Stimulated activated CD4-positive, alpha-beta T cell treated with anti-CD3 and anti-CD28 coated beads, Interleukin-4, amount 100 ng/mL, for 24 hours (primary cell): ENCODE results near the gene RABGAP1L.
"Not testable (repeated sequence)": the region's sequence is repeated elsewhere in the genome, so short reads cannot be mapped to it uniquely, and the experiment has no call there.

Source experiments
- DNase-seq: peaks from one replicate; pipeline ENCODE4 v3.0.0-alpha.2; 2020

The RABGAP1L gene

DNA sequence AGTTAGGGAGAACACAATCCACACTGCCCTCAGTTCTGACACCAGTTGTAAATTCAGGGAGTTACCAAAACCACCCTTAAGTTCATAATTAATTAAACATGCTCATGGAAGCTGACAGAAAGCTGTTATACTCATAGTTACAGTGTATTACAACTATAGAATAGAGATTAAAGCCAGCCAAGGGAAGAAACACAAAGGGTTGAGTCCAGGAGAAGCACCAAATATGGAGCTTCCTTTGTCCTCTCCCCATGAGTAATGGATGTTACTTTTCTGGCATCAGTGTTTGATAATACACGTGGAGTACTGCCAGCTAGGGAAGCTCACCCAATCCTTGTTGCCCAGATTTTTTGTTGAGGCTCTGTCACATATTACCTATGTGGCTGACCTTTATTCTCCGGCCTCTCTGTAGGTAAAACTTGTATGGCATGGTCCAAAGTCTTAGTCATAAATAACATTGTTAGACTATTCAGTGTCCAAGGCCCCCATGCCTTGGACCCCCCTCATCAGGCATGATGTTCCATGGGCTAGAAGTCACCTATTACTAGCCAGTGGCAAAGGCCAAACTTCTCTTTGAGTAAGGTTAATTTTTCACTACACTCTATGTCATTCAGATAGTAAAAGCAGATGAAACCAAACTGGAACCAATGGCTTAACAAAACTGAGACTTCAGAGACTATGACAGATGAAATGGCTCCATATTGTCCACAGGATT lies 464.2 kb downstream of the RABGAP1L start:
- DNase-seq = no peak

DNA sequence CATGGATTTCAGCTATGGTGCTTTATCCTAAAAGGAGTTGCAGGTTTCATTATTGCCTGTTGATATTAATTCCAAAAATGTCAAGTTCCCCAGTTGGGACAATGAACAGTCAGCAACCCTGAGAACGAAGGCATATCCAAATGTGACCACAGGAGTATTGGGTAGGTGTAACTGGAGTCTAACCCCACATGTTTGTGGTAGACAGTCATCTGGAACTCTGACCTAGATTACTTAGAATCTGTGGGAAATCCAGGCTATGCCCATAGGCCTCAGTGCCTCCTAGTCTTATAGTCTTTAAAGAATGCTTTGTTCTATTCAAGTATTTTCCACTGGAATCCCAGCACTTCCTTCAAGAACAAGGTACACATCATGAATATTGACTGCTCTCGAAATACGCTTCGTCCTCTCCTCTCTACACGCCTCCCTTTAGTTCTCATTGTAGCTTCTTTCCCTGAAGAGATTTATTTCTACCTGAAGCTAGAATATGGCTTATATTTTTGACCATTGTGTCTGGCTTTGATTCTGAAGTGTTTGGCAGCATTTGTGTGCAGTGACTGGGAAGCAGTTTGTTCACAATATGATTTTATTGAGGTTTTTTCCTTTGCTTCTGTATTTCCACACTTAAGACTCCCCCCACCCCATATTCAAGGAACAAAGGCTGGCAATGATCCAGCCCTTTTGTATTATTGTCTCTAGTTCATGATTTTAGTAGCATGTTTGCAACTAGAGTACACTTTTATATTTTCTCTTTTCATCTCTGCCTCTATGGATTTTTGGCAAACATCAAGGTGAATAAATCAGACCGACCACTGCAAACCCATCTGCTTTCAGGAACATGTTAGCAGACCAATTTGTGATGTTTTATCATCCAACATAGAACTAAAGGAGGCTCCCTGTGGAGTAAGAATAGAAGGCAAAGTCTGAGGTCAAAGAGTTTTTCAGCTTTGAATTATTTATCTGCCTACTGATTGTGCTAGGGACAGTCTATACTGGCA lies 467.0 kb downstream of the RABGAP1L start:
- DNase-seq = no peak

- no peak for DNase-seq
These were observed 478.2 kb downstream of the RABGAP1L start for GRCh38 chr1:174637487-174637886.

GRCh38 chr1:174639461-174639860 lies 480.1 kb downstream of the RABGAP1L start:
- DNase-seq = no peak

- DNase-seq = no peak
These were observed 481.5 kb downstream of the RABGAP1L start for GRCh38 chr1:174640783-174641182.

DNA sequence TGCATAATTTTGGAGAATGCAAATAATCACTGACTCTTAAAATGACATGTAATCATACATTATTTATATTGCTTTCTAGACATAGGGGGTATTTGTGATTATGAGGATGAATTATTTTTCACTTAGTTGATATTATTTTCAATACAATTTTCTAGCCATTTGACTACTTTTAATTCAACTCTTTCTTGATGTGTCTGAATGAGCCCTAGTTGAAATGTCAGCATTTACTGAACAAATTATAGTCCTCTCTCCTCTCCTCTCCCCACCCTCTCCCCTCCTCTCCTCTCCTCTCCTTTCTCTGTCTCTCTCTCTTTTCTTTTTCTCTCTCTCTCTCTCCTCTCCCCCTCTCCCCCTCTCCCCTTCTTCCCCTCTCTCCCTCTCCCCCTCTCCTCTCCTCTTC lies 483.1 kb downstream of the RABGAP1L start:
- no peak for DNase-seq

DNA sequence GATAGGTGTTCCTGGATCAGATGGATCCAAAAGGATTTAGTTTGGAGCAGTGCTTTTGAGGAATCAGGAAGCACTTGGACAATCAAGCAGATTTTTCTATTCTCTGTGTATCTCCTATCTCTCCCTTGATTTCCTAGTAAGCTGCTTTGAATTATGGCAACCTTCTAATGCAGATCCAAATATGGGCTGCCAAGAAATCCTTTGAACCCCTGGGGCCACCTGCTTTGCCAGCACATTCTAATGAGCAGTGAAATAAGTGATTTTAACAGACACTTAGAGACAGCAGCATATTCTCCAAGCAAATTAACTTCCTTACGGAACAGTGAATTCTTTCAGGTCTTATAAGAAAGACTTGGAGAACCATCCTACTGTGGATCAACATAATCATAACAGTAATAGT lies 483.9 kb downstream of the RABGAP1L start:
- no peak for DNase-seq

DNA sequence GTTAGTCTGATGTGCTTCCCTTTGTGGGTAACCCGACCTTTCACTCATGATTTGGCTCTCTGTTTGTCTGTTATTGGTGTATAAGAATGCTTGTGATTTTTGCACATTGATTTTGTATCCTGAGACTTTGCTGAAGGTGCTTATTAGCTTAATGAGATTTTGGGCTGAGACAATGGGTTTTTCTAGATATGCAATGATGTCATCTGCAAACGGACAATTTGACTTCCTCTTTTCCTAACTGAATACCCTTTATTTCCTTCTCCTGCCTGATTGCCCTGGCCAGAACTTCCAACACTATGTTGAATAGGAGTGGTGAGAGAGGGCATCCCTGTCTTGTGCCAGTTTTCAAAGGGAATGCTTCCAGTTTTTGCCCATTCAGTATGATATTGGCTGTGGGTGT lies 490.3 kb downstream of the RABGAP1L start:
- DNase-seq = not testable (repeated sequence)

GRCh38 chr1:174652569-174653280 lies 493.4 kb downstream of the RABGAP1L start:
- no peak for DNase-seq

DNA sequence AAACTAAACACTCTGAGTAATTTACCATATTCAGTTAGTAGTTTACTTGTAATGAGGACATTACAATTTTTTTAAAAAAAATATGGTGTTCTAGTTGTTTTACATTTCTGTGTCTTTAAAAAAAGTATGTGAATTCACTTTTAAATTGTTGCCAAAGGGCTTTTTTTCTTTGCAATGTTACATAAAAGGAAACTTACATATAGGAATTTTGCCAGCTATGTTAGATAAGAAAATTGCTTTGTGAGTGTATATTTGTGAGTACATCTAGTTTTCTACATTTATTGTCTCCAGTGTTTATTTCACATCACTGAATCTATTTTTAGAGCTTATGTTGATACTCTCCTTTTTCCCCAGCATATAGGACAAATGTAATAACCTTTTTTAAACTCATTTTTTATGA lies 495.2 kb downstream of the RABGAP1L start:
- DNase-seq = no peak

DNA sequence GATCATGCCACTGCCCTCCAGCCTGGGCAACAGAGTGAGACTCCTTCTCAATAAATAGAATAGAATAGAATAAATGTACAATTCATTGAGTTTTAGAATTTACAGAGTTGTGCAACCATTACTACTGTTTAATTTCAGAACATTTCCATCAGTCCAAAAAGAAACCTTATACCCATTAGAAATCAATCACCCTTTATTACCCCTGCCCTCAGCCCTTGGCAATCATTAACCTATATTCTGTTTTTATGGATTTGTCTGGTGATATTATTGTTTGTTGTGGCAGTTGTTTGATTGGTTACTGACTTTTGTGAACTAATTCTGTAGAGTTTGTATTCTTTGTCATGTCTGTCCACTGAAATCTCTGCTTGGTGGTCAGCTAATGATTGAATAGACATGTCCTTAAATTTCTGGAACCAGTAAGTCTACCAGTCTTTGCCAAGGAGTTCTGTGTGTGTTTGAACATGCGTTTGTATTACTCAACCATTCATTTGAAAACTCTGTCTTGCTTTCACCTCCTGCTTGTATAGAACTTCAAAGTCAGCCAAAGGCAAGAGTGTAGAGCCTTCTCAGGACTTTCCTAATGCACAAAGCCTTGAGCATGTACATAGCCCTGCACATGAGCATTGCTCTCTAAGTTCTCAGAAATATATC lies 497.2 kb downstream of the RABGAP1L start:
- DNase-seq = no peak

GRCh38 chr1:174657411-174657810 lies 498.1 kb downstream of the RABGAP1L start:
- no peak for DNase-seq

DNA sequence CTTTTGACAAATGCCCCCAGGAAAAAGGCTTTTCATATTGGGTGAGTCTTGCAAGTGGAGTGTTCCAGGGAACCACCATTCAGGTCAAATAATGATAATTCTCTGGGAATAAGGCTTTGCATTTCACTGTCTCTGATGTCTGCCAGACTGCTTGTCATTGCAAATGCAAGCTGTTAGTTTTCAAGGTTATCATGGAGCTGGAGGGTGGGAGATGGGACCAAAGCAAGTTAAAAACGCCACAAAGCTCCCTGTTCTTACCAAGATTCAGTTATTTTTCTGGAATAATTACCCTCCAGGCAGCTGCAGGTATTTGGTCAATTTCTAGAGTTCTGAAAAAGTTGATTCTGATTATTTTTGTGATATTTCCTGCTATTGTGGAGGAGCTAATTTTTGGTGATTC lies 498.6 kb downstream of the RABGAP1L start:
- no peak for DNase-seq

- no peak for DNase-seq
These were observed 500.5 kb downstream of the RABGAP1L start for GRCh38 chr1:174659823-174660222.

- no peak for DNase-seq
These were observed 501.2 kb downstream of the RABGAP1L start for GRCh38 chr1:174660476-174660875.

GRCh38 chr1:174663358-174663757 lies 504.0 kb downstream of the RABGAP1L start:
- DNase-seq = no peak

- no peak for DNase-seq
These were observed 506.9 kb downstream of the RABGAP1L start for GRCh38 chr1:174666248-174666647.

DNA sequence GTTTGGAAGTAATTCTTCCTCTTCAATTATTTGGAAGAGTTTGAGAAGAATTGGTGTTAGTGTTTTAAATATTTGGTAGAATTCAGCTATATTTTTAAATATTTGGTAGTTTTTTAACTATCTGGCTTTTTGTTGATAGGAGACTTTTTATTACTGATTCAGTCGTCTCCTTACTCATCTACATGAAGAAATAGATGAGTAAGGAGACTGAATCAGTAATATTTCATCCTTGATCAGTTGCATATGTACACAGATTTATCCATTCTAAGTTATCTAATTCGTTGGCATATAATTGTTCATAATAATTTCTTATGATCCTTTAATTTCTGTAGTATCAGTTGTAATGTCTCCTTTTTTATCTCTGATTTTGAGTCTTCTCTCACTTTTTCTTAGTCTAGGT lies 512.5 kb downstream of the RABGAP1L start:
- no peak for DNase-seq

- no peak for DNase-seq
These were observed 517.5 kb downstream of the RABGAP1L start for GRCh38 chr1:174676856-174677255.

GRCh38 chr1:174678657-174679056 lies 519.3 kb downstream of the RABGAP1L start:
- no peak for DNase-seq

- DNase-seq = no peak
These were observed 520.8 kb downstream of the RABGAP1L start for GRCh38 chr1:174680101-174680500.

DNA sequence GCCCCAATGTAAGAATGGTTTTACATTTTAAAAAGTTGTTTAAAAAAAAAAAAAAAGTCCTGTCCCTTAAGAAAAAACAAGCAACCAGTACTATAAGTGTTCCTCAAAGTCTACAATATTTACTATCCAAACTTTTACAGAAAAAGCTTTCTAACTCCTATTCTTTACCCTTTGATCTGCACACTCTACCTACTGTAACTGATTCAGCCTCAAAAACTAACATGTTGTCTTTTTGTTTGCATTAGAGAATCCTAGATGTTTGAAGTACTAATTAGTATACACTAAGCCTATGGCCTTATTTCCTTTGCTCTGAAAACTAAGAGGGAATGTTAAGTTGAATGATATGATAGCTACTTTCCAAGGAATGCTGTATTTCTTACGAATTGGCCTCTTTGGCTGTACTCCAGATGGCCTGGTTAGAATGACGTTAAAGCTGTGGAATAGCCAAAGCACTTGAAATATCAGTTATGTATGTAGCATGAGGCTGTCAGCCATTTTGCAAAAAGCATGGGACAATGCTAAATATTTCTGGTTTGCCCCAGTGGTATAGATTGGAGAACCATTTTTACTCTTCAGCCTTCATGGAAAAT lies 523.2 kb downstream of the RABGAP1L start:
- no peak for DNase-seq
